ENCODE measurements around the gene ATF7.

ATF7 gene

GRCh38 chr12:53482626-53483168, 143.5 kb downstream of the ATF7 start:
- DNase-seq (ENCODE audit: low spot score), result no peak

GRCh38 chr12:53481939-53482586, 144.1 kb downstream of the ATF7 start:
- DNase-seq (ENCODE audit: low spot score), result no peak

GRCh38 chr12:53481458-53481857, 144.7 kb downstream of the ATF7 start:
- DNase-seq (ENCODE audit: low spot score), result peak; percentile 60

GRCh38 chr12:53480491-53481442, 145.4 kb downstream of the ATF7 start:
- DNase-seq (ENCODE audit: low spot score), result no peak

- DNase-seq (ENCODE audit: low spot score), result no peak
Observed at GRCh38 chr12:53479331-53479730, 146.9 kb downstream of the ATF7 start.

GRCh38 chr12:53478865-53479264, 147.3 kb downstream of the ATF7 start:
- DNase-seq (ENCODE audit: low spot score), result no peak

- no peak for DNase-seq (ENCODE audit: low spot score)
Observed at GRCh38 chr12:53476769-53477209, 149.4 kb downstream of the ATF7 start.

GRCh38 chr12:53474819-53475218, 151.4 kb downstream of the ATF7 start:
- DNase-seq (ENCODE audit: low spot score), result no peak

GRCh38 chr12:53474077-53474476, 152.1 kb downstream of the ATF7 start:
- no peak for DNase-seq (ENCODE audit: low spot score)

GRCh38 chr12:53472056-53472582, 154.1 kb downstream of the ATF7 start:
- no peak for DNase-seq (ENCODE audit: low spot score)

- no peak for DNase-seq (ENCODE audit: low spot score)
Observed at GRCh38 chr12:53468282-53468681, 157.9 kb downstream of the ATF7 start.

- no peak for DNase-seq (ENCODE audit: low spot score)
Observed at GRCh38 chr12:53467880-53468279, 158.3 kb downstream of the ATF7 start.

- no peak for DNase-seq (ENCODE audit: low spot score)
Observed at GRCh38 chr12:53467082-53467481, 159.1 kb downstream of the ATF7 start.

- no peak for DNase-seq (ENCODE audit: low spot score)
Observed at GRCh38 chr12:53466640-53467039, 159.5 kb downstream of the ATF7 start.

- no peak for DNase-seq (ENCODE audit: low spot score)
Observed at GRCh38 chr12:53465679-53466078, 160.5 kb downstream of the ATF7 start.

- DNase-seq (ENCODE audit: low spot score), result no peak
Observed at GRCh38 chr12:53464685-53465418, 161.3 kb downstream of the ATF7 start.

- DNase-seq (ENCODE audit: low spot score), result no peak
Observed at GRCh38 chr12:53463802-53464560, 162.2 kb downstream of the ATF7 start.

GRCh38 chr12:53462935-53463334, 163.2 kb downstream of the ATF7 start:
- DNase-seq (ENCODE audit: low spot score), result no peak

- DNase-seq (ENCODE audit: low spot score), result no peak
Observed at GRCh38 chr12:53461591-53461990, 164.6 kb downstream of the ATF7 start.

GRCh38 chr12:53461059-53461458, 165.1 kb downstream of the ATF7 start:
- no peak for DNase-seq (ENCODE audit: low spot score)

GRCh38 chr12:53459097-53459496, 167.1 kb downstream of the ATF7 start:
- no peak for DNase-seq (ENCODE audit: low spot score)
